HCT116 (cell line): Measurements from ENCODE around the gene ARL5B. TPM values are rescaled to one million over a fixed set of nuclear protein-coding genes. Genes with fewer than 3 reads are reported as not detected.

Experiments used
- ATAC-seq: fragments of 200-7000 bp; cut with Tn5 transposase; 2 replicates; pipeline ENCODE4 v1.9.1; 2020; ENCODE audit warnings: mild to moderate bottlenecking, moderate library complexity
- BruUV-seq: library from RNA; stranded (reverse); fragments of 400-500 nt; replicated peaks from 2 replicates; lab custom pipeline; 2021; lab: Mats Ljungman, UMichigan
- CTCF ChIA-PET: fragments of 300-600 bp; sonication (Branson Sonifier 250); formaldehyde crosslinking; loops from one replicate; lab custom pipeline; 2021; ENCODE audit warnings: antibody characterized with exemption; lab: Charles Lee
- POLR2A ChIA-PET: fragments of 300-600, 350-600 bp; sonication (Branson Sonifier 250); formaldehyde crosslinking; loops from one replicate; lab custom pipeline; 2021; ENCODE audit warnings: antibody characterized with exemption; lab: Charles Lee
- RAD21 ChIA-PET, 2 experiments: fragments of 300-600 bp; sonication (Branson Sonifier 250); formaldehyde crosslinking; loops; one replicate each; lab custom pipeline; 2023; ENCODE audit warnings: low total read pairs in 2 of 2; ENCODE audit not compliant: uncharacterized antibody in 2 of 2, unreplicated experiment in 2 of 2, low non-redundant PET in 1 of 2; lab: Charles Lee
- DNase-seq: peaks from one replicate; pipeline ENCODE4 v3.0.0-alpha.2; 2010; ENCODE audit warnings: low read depth, low spot score
- H2AFZ ChIP-seq: fragments of 200-600 bp; shearing (Covaris generic), sonication (generic); 2 replicates; pipeline ENCODE4 v1.6.1; 2017; ENCODE audit warnings: low read depth, mixed run types, mixed read lengths, antibody characterized with exemption, low read length; ENCODE audit not compliant: poor library complexity, severe bottlenecking
- H3K27ac ChIP-seq: 2 replicates; pipeline ENCODE4 v1.5.1; 2012; ENCODE audit warnings: low read depth, low read length
- H3K27me3 ChIP-seq: fragments of 200-600 bp; sonication (generic); 2 replicates; pipeline ENCODE4 v1.6.1; 2016; ENCODE audit warnings: mixed run types, low read length, mixed read lengths; ENCODE audit not compliant: insufficient read depth
- H3K36me3 ChIP-seq, 2 experiments: fragments of 200-500 bp in 1 of 2; fragments of 200-600 bp in 1 of 2; sonication (Bioruptor generic) in 1 of 2; sonication (generic) in 1 of 2; 2 replicates each; pipeline versions ENCODE4 v1.5.1 to v1.6.1; 2014 to 2016; ENCODE audit warnings: low read length in 2 of 2, inconsistent platforms in 1 of 2, mixed read lengths in 1 of 2, mixed run types in 1 of 2; ENCODE audit not compliant: insufficient read depth in 2 of 2, control insufficient read depth in 1 of 2
- H3K4me1 ChIP-seq, 2 experiments: fragments of 200-600 bp in 1 of 2; sonication (generic) in 1 of 2; 2 replicates each; pipeline versions ENCODE4 v1.5.1 to v1.6.1; 2012 to 2017; ENCODE audit warnings: low read length in 2 of 2, inconsistent platforms in 1 of 2, mild to moderate bottlenecking in 1 of 2, mixed read lengths in 1 of 2, mixed run types in 1 of 2, moderate library complexity in 1 of 2; ENCODE audit not compliant: insufficient read depth in 2 of 2, control insufficient read depth in 1 of 2
- H3K4me2 ChIP-seq: fragments of 200-600 bp; sonication (generic); 2 replicates; pipeline ENCODE4 v1.6.1; 2017; ENCODE audit warnings: mixed run types, low read length, mixed read lengths
- H3K4me3 ChIP-seq, 2 experiments: fragments of 200-600 bp in 1 of 2; sonication (generic) in 1 of 2; replicated peaks in 1 of 2; 2 replicates each; pipeline ENCODE4 v1.5.1; 2011 to 2016; ENCODE audit warnings: low read length in 2 of 2, control low read depth in 1 of 2, low read depth in 1 of 2, mild to moderate bottlenecking in 1 of 2, mixed read lengths in 1 of 2, mixed run types in 1 of 2
- H3K79me2 ChIP-seq: fragments of 200-600 bp; sonication (generic); 2 replicates; pipeline ENCODE4 v1.6.1; 2017; ENCODE audit warnings: mild to moderate bottlenecking, mixed run types, low read length, moderate library complexity, mixed read lengths; ENCODE audit not compliant: insufficient read depth
- H3K9ac ChIP-seq: fragments of 200-600 bp; sonication (generic); 2 replicates; pipeline ENCODE4 v1.6.1; 2016; ENCODE audit warnings: low read length, mixed read lengths
- H3K9me2 ChIP-seq: fragments of 200-600 bp; sonication (generic), shearing (Covaris generic); 2 replicates; pipeline ENCODE4 v1.6.1; 2017; ENCODE audit warnings: mixed run types, mild to moderate bottlenecking, moderate library complexity; ENCODE audit not compliant: insufficient read depth
- H3K9me3 ChIP-seq, 2 experiments: fragments of 200-500 bp in 1 of 2; fragments of 200-600 bp in 1 of 2; sonication (Bioruptor generic) in 1 of 2; sonication (generic) in 1 of 2; 2 replicates each; pipeline ENCODE4 v1.6.1; 2014 to 2017; ENCODE audit warnings: low read length in 2 of 2, mixed read lengths in 2 of 2, inconsistent platforms in 1 of 2, low read depth in 1 of 2, mild to moderate bottlenecking in 1 of 2, mixed run types in 1 of 2, moderate library complexity in 1 of 2; ENCODE audit not compliant: control insufficient read depth in 1 of 2, insufficient read depth in 1 of 2
- H4K20me1 ChIP-seq: fragments of 200-600 bp; sonication (generic), shearing (Covaris generic); 2 replicates; pipeline ENCODE4 v1.6.1; 2017; ENCODE audit warnings: mixed run types, mild to moderate bottlenecking, moderate library complexity; ENCODE audit not compliant: insufficient read depth
- EZH2phosphoT487 ChIP-seq: fragments of 200-600 bp; IDR thresholded peaks from 2 replicates; pipeline ENCODE4 v1.6.1; 2018; ENCODE audit warnings: antibody characterized with exemption, borderline replicate concordance
- FOSL1 ChIP-seq: IDR thresholded peaks from 2 replicates; pipeline ENCODE4 v1.6.1; 2012; ENCODE audit warnings: low read depth
- JUND ChIP-seq: IDR thresholded peaks from 2 replicates; pipeline ENCODE4 v1.6.1; 2012
- POLR2A ChIP-seq: IDR thresholded peaks from 2 replicates; pipeline ENCODE4 v1.7.0; 2011; ENCODE audit warnings: borderline replicate concordance; ENCODE audit not compliant: insufficient read depth, insufficient read length; ENCODE audit errors: extremely low read depth
- RAD21 ChIP-seq: IDR thresholded peaks from 2 replicates; pipeline ENCODE4 v1.6.1; 2012; ENCODE audit warnings: low read depth, mild to moderate bottlenecking
- SP1 ChIP-seq: IDR thresholded peaks from 2 replicates; pipeline ENCODE4 v1.6.1; 2012; ENCODE audit warnings: low read depth
- TCF7L2 ChIP-seq: IDR thresholded peaks from 2 replicates; pipeline ENCODE4 v1.7.0; 2011; ENCODE audit warnings: borderline replicate concordance, inconsistent platforms; ENCODE audit not compliant: insufficient read depth, insufficient read length; ENCODE audit errors: extremely low read depth
- YY1 ChIP-seq: IDR thresholded peaks from 2 replicates; pipeline ENCODE4 v1.6.1; 2011; ENCODE audit warnings: low read length, low read depth, moderate library complexity, mild to moderate bottlenecking; ENCODE audit not compliant: insufficient replicate concordance; ENCODE audit errors: extremely low read depth
- ZFX ChIP-seq: fragments of 450-650 bp; IDR thresholded peaks from 2 replicates; pipeline ENCODE4 v1.6.1; 2017
- intact Hi-C: fragments of 100-400 bp; cut with micrococcal nuclease; formaldehyde crosslinking; loops from 2 replicates; pipeline ENCODE4 v1.10.0; 2022
- total RNA-seq: library from RNA; stranded (reverse); gene quantifications from one replicate; pipeline ENCODE4 v1.2.1, GENCODE V29; 2021; ENCODE audit not compliant: unreplicated experiment
- TF ChIP-seq, protein P1 (sequence below): IDR thresholded peaks from 2 replicates; pipeline ENCODE4 v1.6.1; 2012; ENCODE audit warnings: low read depth
- TF ChIP-seq, protein P2 (sequence below): IDR thresholded peaks from 2 replicates; pipeline ENCODE4 v1.6.1; 2011; ENCODE audit warnings: mild to moderate bottlenecking, low read length, moderate library complexity; ENCODE audit not compliant: insufficient replicate concordance; ENCODE audit errors: extremely low read depth
- TF ChIP-seq, protein P3 (sequence below): IDR thresholded peaks from 2 replicates; pipeline ENCODE4 v1.6.1; 2012
- TF ChIP-seq, protein P4 (sequence below): IDR thresholded peaks from 2 replicates; pipeline ENCODE4 v1.6.1; 2012

The ARL5B gene
- total RNA-seq, 1 experiment from 2014 or later: 21.1 TPM

DNA sequence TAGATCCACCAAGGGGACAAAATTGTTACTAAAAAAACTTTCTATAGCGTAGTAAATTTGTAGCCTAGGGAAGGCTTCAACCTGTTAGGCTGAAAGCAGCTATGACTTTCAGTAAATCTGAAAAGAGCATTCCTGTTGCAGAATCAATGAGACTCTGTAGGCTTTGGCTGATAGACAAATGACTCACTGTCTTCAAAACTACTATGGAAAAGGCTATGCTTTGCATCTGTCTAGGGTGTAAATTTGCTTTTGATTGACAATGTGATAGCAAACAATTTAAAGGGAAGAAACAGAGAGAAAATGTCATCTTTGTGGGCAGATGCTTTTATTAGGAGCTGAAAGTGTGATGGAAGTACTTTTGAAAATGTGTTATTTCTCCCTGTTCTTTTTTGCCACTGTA is 60.6 kb downstream of the ARL5B start:
- BruUV-seq: no TSS peak
- POLR2A ChIA-PET: no interaction called here
- H3K9me2 ChIP-seq: no peaks in the 10 kb centered on the region
- H3K9ac ChIP-seq: no peak overlapping the region
- intact Hi-C loops: no loop called here
- no peaks in the 10 kb centered on the region for H3K36me3 ChIP-seq
- H3K27ac ChIP-seq: no peak overlapping the region
- H3K4me1 ChIP-seq: no peaks in the 10 kb centered on the region
- H4K20me1 ChIP-seq: no peaks in the 10 kb centered on the region
- RAD21 ChIA-PET: no interaction called here
- CTCF ChIA-PET: no interaction called here
- ATAC-seq: no peak
- H3K4me2 ChIP-seq: no peak overlapping the region
- H2AFZ ChIP-seq: no peak overlapping the region
- no peak for DNase-seq
- no peaks in the 10 kb centered on the region for H3K9me3 ChIP-seq
- H3K79me2 ChIP-seq: no peaks in the 10 kb centered on the region
- no peak overlapping the region for H3K4me3 ChIP-seq
- H3K27me3 ChIP-seq: no peaks in the 10 kb centered on the region
- no peak for TF ChIP-seq POLR2A
- TF ChIP-seq YY1: no peak
- no peak for TF ChIP-seq SP1
- no peak for TF ChIP-seq RAD21
- TF ChIP-seq, protein P1, sequence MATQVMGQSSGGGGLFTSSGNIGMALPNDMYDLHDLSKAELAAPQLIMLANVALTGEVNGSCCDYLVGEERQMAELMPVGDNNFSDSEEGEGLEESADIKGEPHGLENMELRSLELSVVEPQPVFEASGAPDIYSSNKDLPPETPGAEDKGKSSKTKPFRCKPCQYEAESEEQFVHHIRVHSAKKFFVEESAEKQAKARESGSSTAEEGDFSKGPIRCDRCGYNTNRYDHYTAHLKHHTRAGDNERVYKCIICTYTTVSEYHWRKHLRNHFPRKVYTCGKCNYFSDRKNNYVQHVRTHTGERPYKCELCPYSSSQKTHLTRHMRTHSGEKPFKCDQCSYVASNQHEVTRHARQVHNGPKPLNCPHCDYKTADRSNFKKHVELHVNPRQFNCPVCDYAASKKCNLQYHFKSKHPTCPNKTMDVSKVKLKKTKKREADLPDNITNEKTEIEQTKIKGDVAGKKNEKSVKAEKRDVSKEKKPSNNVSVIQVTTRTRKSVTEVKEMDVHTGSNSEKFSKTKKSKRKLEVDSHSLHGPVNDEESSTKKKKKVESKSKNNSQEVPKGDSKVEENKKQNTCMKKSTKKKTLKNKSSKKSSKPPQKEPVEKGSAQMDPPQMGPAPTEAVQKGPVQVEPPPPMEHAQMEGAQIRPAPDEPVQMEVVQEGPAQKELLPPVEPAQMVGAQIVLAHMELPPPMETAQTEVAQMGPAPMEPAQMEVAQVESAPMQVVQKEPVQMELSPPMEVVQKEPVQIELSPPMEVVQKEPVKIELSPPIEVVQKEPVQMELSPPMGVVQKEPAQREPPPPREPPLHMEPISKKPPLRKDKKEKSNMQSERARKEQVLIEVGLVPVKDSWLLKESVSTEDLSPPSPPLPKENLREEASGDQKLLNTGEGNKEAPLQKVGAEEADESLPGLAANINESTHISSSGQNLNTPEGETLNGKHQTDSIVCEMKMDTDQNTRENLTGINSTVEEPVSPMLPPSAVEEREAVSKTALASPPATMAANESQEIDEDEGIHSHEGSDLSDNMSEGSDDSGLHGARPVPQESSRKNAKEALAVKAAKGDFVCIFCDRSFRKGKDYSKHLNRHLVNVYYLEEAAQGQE: no peak
- no peak for TF ChIP-seq EZH2phosphoT487
- no peak for TF ChIP-seq JUND

DNA sequence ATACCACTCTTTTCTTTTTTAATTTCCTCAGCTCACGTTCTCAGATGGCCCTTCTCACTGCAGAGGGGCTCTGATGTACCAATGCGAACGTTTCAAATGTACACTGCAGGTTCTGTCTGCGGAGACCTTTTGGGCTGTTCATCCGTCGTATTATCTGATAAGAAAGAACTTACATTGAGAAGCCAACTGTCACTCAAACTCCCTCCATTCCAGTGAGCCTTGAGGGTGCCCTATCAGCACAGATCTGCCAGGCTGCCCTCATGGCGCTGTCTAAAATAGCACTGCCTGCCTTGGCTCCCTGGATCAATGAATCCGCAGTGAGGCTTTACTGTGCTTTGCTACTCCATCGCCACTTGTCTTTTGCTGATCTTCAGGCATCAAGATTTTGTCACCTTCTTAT is 61.8 kb downstream of the ARL5B start:
- no TSS peak for BruUV-seq
- intact Hi-C loops: no loop called here
- Histone ChIP-seq H3K4me1 (no peaks in the 10 kb centered on the region), H3K4me2 (no peak overlapping the region), H4K20me1 (no peaks in the 10 kb centered on the region), H3K9me3 (no peaks in the 10 kb centered on the region), H3K79me2 (no peaks in the 10 kb centered on the region), H3K9ac (no peak overlapping the region), H3K9me2 (no peaks in the 10 kb centered on the region), H3K36me3 (no peaks in the 10 kb centered on the region), H2AFZ (no peak overlapping the region), H3K4me3 (no peak overlapping the region), H3K27ac (no peak overlapping the region), H3K27me3 (no peaks in the 10 kb centered on the region)
- DNase-seq: no peak
- POLR2A ChIA-PET: no interaction called here
- no peak for ATAC-seq
- CTCF ChIA-PET: no interaction called here
- RAD21 ChIA-PET: no interaction called here
- TF ChIP-seq EZH2phosphoT487 (no peak), FOSL1 (no peak), TCF7L2 (no peak), YY1 (no peak), ZFX (no peak)
- TF ChIP-seq, protein P2, sequence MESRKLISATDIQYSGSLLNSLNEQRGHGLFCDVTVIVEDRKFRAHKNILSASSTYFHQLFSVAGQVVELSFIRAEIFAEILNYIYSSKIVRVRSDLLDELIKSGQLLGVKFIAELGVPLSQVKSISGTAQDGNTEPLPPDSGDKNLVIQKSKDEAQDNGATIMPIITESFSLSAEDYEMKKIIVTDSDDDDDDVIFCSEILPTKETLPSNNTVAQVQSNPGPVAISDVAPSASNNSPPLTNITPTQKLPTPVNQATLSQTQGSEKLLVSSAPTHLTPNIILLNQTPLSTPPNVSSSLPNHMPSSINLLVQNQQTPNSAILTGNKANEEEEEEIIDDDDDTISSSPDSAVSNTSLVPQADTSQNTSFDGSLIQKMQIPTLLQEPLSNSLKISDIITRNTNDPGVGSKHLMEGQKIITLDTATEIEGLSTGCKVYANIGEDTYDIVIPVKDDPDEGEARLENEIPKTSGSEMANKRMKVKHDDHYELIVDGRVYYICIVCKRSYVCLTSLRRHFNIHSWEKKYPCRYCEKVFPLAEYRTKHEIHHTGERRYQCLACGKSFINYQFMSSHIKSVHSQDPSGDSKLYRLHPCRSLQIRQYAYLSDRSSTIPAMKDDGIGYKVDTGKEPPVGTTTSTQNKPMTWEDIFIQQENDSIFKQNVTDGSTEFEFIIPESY: no peak
- TF ChIP-seq, protein P3, sequence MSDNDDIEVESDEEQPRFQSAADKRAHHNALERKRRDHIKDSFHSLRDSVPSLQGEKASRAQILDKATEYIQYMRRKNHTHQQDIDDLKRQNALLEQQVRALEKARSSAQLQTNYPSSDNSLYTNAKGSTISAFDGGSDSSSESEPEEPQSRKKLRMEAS: no peak
- TF ChIP-seq, protein P4, sequence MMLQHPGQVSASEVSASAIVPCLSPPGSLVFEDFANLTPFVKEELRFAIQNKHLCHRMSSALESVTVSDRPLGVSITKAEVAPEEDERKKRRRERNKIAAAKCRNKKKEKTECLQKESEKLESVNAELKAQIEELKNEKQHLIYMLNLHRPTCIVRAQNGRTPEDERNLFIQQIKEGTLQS: no peak
